ENCODE data around the gene TLCD1.
A peak's percentile ranks its signal among the peaks of the same experiment; 100 is the strongest.

Gene TLCD1

DNA sequence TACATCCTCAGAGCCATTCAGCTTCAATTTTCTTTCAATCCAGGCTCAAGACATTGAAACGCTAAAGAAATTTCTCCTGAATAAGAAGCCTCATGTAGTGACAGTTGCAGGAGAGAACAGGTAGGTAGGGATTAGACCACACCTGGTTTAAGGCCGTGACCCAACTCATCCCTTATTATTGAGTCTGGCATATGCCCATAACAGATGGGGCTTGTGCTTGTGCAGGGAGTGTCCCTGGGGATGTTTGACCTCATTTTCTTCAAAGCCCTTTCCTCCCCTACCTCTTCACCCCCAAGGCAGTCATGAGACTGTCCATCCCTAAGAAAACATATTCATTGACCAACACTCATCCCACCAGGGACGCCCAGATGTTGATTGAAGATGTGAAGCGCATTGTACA lies 39.7 kb downstream of the TLCD1 start:
- no peak for DNase-seq (ENCODE audit: low spot score)

GRCh38 chr17:28685366-28685765 lies 40.7 kb downstream of the TLCD1 start:
- no peak for DNase-seq (ENCODE audit: low spot score)

DNA sequence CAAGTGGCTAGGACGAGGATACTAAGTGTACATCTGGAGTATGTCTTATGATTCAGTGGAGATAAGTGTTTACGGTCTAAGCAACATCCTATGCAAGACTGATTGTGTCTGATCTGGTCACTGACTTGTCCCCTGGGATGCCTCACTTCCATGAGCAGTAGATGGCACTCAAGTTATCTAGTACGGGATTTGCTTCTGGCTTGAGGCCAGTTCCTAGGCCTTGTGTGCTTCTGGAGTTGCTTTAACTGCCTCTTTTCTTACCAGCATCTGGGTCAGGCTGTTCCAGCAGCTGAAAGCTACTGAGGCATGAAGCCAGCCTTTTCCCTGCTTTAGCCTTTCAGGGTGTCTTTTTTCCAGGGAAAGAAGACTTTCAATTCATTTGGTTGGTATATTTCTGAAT lies 41.1 kb downstream of the TLCD1 start:
- DNase-seq (ENCODE audit: low spot score) = no peak

DNA sequence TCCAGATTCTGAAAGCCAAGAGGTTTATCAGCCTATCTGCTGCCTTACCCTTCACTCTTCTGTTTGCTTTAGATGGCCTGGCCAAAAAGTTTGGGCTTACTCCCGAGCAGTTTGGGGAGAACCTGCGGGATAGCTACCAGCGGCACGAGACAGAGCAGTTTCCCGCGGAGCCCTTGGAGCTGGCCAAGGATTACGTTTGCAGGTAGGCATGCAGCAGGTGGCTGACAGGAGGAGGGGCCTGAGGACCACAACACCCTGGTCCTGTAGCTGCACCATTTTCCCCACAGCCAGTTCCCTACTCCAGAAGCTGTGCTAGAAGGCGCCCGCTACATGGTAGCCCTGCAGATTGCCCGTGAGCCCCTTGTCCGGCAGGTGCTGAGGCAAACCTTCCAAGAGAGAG lies 43.4 kb downstream of the TLCD1 start:
- DNase-seq (ENCODE audit: low spot score) = no peak

DNA sequence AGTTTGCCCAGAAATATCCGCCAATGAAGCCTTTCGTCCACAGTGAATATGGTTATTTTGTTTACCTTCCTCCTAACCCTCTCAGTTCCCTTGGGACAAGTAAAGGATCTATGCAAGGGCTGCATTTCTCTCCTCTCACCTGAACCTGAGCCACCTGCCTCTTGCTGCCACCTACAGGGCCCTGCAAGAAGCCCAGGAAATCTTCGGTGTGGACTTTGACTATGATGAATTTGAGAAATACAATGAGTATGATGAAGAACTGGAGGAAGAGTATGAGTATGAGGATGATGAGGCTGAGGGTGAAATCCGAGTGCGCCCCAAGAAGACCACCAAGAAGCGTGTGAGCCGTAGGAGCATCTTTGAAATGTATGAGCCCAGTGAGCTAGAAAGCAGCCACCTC lies 50.1 kb downstream of the TLCD1 start:
- DNase-seq (ENCODE audit: low spot score) = peak; percentile 38

GRCh38 chr17:28675490-28675889 lies 50.5 kb downstream of the TLCD1 start:
- DNase-seq (ENCODE audit: low spot score) = no peak
